HTR-8/SVneo (cell line): ENCODE measurements around the gene PEX5L.
"Not testable (repeated sequence)": the region's sequence is repeated elsewhere in the genome, so short reads cannot be mapped to it uniquely, and the experiment has no call there.

Source experiments
- DNase-seq: peaks from one replicate; pipeline ENCODE4 v3.0.0; 2011; ENCODE audit warnings: low spot score, mixed read lengths; ENCODE audit not compliant: insufficient read length
- FAIRE-seq: peaks from 2 replicates; lab custom pipeline; 2011; peaks lifted over from hg19 to GRCh38; lab: Jason Lieb, UNC

PEX5L gene

DNA sequence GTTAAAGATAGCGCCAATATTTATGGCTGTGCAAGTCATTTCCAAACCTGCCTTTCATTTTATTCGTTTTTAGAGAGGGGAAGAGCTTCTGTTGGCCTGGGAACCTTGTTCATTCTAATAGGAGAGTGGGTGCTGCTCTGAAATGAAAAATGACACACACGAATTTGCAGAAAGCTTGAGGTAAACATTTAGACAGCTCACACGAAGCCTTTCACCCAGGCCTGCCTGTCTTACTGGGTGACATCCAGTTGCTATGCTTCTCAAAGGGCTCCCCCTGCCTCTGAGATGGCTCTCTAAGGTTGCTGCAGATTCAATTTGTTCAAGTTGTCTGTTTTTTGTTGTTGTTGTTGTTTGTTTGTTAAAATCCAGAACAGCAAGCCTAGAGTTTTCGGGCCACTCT is 18.2 kb downstream of the PEX5L start:
- DNase-seq, result no peak
- no peak for FAIRE-seq

DNA sequence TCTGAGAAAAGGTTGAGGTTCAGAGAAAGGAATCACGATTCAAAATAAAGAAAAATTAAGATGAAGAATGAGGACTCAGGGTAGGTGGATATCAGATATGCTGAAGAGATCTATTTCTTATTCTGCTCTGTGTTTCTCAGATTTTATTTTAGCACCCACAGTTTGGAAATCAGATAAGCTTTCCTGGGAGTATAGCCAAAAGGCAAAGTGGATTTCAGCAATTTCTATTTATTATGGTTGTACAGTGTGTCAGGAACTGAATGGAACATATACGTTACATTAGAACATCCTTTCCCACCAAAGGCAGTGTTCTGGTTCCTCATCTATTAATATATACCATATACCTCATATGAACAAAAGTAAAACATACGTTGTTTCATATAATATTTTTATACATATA is 18.9 kb downstream of the PEX5L start:
- DNase-seq (no peak), FAIRE-seq (no peak)

DNA sequence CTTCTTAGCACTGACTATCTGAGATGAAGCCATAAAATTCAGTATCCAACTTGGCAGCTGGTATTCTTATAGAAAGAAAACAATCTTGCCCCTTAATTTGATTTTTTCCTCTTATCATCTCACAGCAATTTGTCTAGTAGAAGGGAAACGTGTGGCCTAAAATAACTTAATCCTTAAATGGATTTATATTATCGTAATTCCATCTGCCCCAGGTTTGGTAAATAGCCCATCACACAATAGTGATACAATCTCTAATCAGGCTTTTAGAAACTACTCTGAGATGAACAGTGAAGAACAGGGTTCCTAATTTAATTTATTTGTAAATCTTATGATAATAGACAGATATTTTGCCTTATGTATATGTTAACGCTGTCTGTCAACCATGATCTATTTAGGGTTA is 24.8 kb downstream of the PEX5L start:
- FAIRE-seq, result no peak
- no peak for DNase-seq

DNA sequence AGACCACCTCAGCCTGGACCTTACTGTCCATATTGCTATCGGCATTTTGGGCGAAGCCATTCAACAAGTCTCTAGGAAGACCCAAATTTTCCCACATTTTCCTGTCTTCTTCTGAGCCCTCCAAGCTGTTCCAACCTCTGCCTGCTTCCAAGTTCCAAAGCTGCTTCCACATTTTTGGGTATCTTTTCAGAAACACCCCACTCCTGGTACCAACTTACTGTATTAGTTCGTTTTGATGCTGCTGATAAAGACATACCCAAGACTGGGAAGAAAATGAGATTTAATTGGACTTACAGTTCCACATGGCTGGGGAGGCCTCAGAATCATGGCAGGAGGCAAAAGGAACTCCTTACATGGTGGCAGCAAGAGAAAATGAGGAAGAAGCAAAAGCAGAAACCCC is 28.4 kb downstream of the PEX5L start:
- DNase-seq, FAIRE-seq: not testable (repeated sequence)

DNA sequence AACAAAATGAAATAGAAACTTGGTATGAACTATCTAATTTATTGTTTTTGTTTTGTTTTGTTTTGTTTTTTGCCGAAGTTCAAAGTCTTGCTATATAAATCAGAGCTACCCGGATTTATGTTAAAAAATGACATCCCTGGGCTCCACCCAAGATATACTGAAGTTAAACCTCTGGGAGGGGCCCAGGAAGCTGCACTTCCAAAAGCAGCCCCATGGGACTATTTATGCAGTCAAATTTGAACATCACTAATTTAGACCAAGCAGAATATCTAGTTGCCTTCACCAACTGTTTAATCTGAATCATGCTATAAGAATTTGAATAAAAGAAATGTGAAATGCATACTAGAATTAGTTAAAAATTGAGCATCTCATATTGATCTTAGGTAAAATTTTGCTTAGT is 32.2 kb downstream of the PEX5L start:
- FAIRE-seq, result no peak
- no peak for DNase-seq

DNA sequence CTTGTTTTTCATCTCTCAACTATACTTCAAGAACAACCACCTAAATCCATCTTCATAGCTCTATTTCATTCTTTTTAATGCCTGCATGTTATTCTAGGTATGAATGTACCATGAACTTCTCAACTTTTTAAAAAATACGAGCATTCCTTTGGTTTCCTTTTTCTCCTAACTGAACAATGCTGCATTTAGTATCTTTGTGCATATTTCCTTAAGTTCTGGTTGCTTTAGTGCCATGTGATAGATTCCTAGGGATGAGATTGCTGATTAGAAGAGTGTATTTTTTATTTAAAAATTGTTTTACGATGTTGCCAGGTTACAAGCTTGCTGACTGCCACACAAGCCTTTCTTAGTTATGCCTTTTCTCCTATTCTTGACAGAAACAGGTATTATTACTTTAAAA is 34.7 kb downstream of the PEX5L start:
- DNase-seq (no peak), FAIRE-seq (no peak)

DNA sequence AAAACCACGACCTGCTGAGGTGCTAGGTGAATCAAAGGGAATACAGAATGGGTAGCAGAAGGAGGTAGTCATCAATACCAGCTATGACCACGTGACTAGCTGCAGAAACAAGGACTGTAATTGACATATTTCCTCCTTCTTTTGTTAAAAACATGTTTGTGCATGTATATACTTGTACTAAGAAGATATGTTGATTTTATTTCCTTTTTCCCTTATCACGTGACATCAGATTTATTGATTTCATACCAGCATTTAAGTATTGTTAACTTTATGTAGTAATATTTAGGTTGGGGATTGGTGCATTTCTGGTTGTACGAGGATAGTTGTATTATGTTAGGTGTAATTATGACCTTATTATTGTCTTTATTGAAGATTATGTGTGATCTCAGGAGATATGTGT is 36.2 kb downstream of the PEX5L start:
- DNase-seq (no peak), FAIRE-seq (no peak)

DNA sequence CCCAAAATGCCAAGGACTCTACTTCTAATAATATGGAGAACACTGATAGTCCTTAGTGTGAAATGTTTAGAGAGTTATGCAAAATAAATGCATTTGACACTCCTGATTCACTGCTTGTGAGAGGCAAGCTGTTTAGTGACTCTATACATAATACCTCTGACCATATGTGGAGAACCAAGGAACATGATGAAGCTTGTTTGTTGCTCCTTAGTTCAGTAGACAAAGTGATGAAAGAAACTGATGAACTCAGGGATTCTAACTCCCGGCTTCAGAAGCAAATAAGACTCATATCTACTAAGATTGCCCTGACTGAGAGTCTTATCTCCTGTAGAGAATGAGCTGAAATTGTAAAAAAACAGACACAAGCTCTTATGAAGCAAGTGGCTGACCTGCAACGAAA is 41.3 kb downstream of the PEX5L start:
- DNase-seq (no peak), FAIRE-seq (no peak)

DNA sequence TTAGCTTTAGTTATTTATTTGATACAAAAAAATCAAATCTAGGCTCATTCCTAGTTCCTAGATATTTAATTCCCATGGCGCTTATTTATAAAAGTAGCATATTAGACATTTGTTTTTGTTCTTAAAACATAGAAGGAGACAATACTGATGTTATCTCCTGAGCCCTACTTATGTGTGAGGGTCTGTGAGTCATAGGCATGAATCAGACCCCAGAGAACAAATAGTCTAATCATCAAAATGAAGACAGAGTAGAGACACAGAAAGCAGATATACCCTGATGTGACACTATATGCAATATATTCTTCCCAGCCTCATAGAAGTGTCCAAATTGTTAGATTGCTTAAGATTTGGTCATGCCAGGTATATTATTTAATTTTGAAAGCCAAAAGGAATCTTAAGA is 44.9 kb downstream of the PEX5L start:
- DNase-seq (no peak), FAIRE-seq (no peak)

DNA sequence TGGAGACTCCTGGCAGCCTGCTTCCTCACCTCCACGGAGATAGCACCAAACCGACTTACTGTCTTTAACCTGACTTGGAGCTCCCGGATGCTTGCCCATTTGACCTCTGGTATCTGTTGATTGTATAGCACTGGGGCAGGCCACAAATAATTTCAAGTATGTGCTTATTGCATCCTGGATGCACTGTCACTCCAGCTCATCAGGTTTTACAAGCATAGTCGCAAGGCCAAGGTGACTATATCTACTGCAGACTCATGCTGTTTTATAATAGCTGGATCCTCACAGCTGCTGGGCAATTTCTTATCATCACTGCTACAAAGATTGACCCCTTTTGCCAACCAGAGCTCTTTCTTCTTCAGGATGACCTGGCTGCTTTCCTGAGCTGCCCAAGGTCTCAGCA is 45.6 kb downstream of the PEX5L start:
- FAIRE-seq (no peak), DNase-seq (no peak)

DNA sequence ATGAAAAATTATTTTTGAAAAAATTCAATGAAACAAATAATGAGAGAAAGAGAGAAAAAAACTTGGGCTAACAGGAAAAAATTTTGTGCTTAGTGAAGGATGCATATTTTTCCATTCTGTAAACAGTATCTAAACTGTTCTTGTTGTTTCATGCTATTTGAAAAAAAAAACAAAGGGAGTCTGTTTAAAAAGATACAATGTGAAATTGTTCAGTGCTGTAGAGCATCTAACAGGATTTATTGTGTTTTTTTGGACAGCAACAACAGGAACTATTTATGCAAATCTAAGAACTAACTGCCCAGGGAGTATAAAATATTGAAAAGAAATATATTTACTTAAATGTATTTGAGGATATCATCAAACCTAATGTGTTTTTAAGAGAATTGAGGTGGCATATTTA is 55.1 kb downstream of the PEX5L start:
- no peak for DNase-seq
- no peak for FAIRE-seq

DNA sequence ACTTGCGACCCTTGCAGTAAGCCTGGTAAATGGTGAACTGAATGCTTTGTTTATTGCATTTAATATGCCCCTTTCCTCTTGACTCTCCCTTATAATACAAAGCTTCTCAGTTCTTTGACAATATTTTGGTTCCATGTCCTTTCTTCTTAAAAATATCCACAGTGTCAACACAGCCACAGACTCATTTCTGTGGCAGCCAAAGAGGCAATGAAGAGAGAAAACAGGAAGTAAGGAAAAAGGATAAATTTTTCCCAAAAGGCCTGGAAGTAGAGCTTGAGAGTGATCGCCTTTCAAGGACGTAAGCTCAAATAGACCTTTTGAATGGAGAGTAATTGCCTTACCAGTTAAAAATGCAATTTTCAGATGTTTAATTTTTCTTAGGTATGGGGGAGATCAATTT is 59.4 kb downstream of the PEX5L start:
- no peak for DNase-seq
- FAIRE-seq, result no peak

DNA sequence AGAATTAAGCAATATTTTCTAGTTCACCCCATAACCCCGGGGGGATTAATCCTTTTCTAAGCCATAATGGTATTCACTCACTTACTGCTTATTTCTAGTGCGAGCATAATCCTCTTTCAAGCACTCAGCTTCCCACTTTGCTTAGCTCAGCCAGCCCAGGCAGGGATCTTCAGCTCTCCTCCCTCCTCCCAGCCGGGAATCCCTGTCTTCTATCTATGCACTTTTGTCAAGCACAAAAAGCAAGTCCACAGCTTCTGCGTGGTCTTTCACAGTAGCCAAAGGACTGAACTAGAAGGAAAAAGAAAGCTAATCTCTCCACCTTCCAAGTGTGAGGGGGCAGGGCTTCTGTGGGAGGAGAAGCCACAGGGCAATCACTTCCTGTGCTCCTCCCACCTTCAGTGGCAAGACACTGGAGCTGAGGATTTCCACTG is 62.8 kb downstream of the PEX5L start:
- DNase-seq (no peak), FAIRE-seq (no peak)

DNA sequence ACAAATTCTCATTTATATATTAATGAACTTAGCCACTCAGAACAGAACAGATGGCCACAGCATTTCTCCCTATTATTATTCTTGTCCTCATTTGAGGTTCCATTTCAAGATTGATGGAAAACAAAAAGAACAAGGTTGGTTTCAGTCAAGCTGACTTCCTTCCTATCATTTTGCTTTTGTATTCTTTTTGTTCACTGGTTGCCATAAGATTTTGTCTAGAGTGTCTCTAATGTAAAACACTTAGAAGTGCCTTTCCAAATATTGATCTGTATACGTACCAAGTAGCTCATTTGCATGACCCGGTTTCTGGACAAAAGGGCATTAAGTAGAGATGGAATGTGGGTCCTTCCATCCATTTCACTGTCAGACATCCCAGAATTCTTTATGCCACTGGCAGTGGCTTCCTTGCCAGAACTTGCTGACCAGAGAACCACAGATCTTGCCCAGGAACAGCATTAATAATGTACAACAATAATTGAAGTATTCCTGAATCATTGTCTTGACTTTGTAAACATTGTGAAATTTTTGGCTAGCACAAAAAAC is 63.8 kb downstream of the PEX5L start:
- DNase-seq (no peak), FAIRE-seq (no peak)

DNA sequence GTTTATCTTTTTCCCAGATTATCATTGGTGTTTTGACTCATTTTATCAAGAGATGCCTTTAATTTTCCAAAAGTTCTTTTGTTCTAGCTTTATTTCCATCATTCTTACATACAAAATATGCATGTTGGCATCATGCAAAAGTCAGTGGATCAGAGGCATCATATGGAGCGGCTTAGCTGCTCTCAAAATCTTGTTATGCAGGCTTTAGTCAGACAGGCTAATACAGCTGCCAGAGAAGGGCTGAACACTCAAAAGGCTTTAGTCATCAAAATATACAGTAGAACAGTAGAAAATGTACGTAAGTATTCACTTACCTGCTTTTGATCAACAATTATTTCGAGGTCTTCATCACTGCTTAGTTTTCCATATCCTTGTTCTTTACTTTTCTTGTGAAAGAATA is 65.5 kb downstream of the PEX5L start:
- DNase-seq (no peak), FAIRE-seq (no peak)

DNA sequence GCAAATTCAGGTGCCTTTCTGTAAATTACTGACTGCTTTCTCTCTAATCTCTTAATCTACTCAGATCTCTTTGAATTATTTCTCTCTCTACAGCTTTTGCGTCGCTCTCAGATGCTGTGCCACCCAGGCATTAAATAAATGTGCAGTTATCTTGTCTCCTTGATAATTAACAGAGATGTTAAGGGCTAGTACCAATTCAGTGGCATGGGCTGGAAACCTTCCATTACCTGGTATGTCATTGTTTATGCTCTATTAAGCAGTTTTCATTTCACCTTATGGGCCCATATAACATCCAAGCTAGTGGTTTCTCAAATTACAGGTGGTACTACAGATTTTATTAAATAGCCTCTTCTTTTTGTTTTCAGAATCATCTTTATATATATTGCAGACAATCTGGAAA is 66.0 kb downstream of the PEX5L start:
- DNase-seq, result no peak

DNA sequence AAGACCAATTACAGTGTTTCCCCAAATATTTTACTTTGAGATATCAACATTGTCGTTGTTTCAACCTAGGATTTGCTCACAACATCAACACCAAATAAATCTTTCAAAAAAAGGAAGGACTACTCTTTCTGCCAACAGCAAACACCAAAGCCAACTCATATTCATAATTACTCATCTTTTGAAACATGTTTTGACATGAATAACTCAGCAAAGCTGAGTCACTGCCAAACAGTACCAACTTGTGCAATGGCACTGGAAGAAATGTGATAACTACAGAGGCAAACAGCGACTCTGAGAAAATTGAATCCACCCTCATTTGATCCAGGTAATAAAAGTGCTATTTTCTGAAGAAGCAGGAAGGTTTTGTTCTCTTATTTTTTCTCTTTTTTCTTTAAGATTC is 67.2 kb downstream of the PEX5L start:
- no peak for FAIRE-seq
- peak; percentile 7 for DNase-seq

More for the DNA sequence above, 66.0 kb downstream of the PEX5L start:
- no peak for FAIRE-seq

DNA sequence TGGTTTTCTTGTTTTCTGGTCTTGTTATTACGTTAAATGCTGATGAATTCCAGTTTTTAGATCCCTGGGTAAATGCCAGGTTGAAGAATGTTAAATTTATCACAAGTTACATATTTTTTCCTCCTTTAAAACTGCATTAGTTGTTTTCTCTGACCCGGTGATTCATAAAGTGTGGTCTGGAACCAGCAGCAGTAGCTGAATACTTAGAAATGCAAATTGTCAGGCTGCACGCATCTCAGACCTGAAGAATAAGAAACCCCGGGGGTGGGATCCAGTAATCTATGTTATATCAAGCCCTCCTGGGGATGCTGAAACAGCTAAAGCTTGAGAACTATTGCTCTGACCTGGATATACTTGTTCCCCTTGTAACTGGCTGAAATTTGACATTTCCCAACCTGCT is 69.1 kb downstream of the PEX5L start:
- no peak for DNase-seq
- FAIRE-seq, result no peak

DNA sequence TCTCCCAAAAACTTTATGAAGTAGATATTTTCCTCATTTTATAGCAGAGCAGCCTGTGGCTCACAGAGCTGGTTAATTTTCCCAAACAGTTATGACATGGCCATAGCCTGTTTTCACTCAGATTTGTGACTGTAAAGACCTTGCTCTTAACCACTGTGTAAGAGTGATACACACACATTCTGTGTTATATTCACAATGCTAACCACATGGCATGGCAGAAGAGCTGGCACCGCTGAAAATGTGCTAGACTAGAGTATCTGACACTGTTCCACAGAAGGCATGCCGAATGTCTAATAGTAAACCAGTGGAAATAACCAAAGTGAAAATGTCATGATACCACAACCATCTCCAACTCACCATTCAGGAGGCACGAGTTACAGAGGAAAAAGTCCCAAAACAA is 71.8 kb downstream of the PEX5L start:
- FAIRE-seq (no peak), DNase-seq (no peak)

DNA sequence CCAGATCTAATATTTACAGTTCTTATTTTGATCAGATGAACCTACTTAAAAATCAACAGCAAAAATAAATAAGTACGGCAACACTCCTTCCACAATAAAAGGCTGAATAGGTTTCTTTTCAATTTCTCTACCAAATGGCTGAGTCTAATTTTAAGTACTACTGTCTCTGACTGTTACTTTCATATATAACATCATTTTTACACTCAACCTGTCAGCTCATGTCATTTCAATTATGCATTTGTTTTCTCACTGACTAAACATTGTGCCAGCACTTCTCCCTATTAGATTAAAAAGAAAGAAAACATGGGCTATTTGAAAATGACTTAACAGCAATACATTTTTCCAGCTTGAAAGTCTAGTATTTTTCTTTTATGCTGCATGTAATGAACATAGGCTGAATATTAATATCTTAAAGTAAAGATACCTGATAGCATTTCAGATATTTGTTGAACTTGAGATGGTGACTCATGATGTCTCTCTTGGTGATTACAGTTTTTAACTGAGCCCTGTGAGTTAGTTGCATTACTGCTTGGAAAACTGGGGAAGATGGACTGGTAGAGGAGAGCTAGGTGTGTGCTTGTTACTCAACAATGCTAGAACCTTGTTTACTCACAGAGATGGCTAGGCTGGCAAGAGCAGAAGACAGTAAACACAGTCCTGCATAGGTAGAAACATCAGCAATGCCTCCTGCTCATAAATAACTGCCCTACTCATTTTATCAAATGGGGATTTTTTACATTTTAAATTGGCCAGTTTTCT is 73.9 kb downstream of the PEX5L start:
- FAIRE-seq (no peak), DNase-seq (no peak)

DNA sequence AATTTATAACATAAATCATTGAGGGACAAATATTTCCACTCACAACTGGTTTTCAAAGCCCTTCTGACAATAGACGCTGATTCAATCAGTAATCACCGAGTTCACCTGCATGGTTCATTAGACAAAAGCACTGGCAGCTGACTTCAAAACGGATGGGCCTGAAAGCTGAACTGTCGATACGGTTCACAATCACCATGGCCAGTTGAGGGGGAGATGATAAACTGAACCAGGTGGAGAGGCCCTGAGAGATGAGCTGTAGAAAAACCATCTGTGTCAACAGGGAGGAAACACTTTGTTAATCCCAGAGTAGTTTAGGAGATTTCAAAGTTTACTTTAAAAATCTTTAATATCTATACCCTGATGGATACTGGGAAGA is 75.0 kb downstream of the PEX5L start:
- FAIRE-seq, result no peak
- no peak for DNase-seq

DNA sequence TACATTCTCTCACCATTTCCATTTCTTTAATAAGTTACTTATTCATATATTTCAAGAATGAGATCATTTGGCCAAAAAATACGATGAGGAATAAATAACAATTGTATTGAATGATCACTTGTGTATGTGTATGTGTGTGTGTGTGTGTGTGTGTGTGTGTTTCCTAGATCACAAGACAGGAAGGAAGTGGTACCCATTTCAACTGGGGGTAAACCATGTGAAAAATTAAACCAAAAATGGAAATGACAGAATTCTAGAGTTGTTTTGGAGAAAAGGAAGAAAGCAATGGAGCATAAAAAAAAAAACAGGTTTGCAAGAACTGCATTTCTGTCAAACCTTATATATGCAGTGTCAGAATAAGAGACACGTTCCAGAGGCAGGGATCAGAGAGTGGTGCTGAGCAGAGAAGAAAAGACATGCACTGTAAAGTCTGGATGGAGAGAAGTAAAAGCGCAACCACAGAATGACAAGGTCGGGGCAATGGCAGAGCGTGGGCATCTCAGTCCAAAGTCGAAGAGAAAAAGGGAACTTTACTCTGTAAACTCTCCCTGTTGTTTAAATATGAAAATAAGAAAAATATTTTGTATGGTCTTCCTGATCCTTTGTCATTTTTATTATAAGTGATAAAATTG is 75.5 kb downstream of the PEX5L start:
- DNase-seq (no peak), FAIRE-seq (no peak)
